GM04504 (cell line): ENCODE results near the gene BAIAP2.
"Not testable (repeated sequence)": the region's sequence is repeated elsewhere in the genome, so short reads cannot be mapped to it uniquely, and the experiment has no call there.

Experiments used
- DNase-seq: peaks from one replicate; pipeline ENCODE4 v3.0.0-alpha.2; 2012; ENCODE audit warnings: low read depth

Gene BAIAP2

GRCh38 chr17:81069135-81069645 lies 34.2 kb downstream of the BAIAP2 start:
- no peak for DNase-seq

GRCh38 chr17:81070541-81071246 lies 35.7 kb downstream of the BAIAP2 start:
- no peak for DNase-seq

GRCh38 chr17:81071761-81072741 lies 37.1 kb downstream of the BAIAP2 start:
- no peak for DNase-seq

GRCh38 chr17:81073967-81074839 lies 39.3 kb downstream of the BAIAP2 start:
- DNase-seq = no peak

- DNase-seq = no peak
Measured at GRCh38 chr17:81074875-81075274, 39.9 kb downstream of the BAIAP2 start.

GRCh38 chr17:81075307-81075706 lies 40.4 kb downstream of the BAIAP2 start:
- no peak for DNase-seq

- no peak for DNase-seq
Measured at GRCh38 chr17:81076141-81076679, 41.3 kb downstream of the BAIAP2 start.

GRCh38 chr17:81078026-81078913 lies 43.3 kb downstream of the BAIAP2 start:
- DNase-seq = not testable (repeated sequence)

GRCh38 chr17:81080019-81080418 lies 45.1 kb downstream of the BAIAP2 start:
- no peak for DNase-seq

- DNase-seq = no peak
Measured at GRCh38 chr17:81081222-81082176, 46.5 kb downstream of the BAIAP2 start.

GRCh38 chr17:81082177-81083073 lies 47.5 kb downstream of the BAIAP2 start:
- no peak for DNase-seq

GRCh38 chr17:81083125-81083765 lies 48.3 kb downstream of the BAIAP2 start:
- no peak for DNase-seq

- no peak for DNase-seq
Measured at GRCh38 chr17:81084680-81085419, 49.9 kb downstream of the BAIAP2 start.

- no peak for DNase-seq
Measured at GRCh38 chr17:81085420-81085911, 50.5 kb downstream of the BAIAP2 start.

GRCh38 chr17:81086789-81087551 lies 52.0 kb downstream of the BAIAP2 start:
- DNase-seq = no peak
